Body of pancreas (tissue), 4 donors: ENCODE data around the gene IL15RA. TPM values are rescaled to one million over a fixed set of nuclear protein-coding genes. Genes with fewer than 3 reads are reported as not detected.
A peak's percentile ranks its signal among the peaks of the same experiment; 100 is the strongest.

Experiments
- ATAC-seq: fragments of 150-250 bp; one replicate; pipeline ENCODE4 v1.9.1; 2016
- DNase-seq, 4 donors: peaks; one replicate each; pipeline ENCODE4 v3.0.0-alpha.2; 2019
- H3K27ac ChIP-seq, 4 donors: fragments of 200-600 bp; sonication (generic); 1 replicate in 3 of 4; 2 replicates in 1 of 4; pipeline versions ENCODE4 v1.5.1 to v1.6.1; 2016 to 2019; ENCODE audit warnings: mild to moderate bottlenecking in 1 of 4, mixed read lengths in 1 of 4, moderate library complexity in 1 of 4
- H3K27me3 ChIP-seq, 2 donors: fragments of 200-600 bp; sonication (generic); one replicate each; pipeline ENCODE4 v1.6.0; 2016; ENCODE audit warnings: mild to moderate bottlenecking in 1 of 2
- H3K36me3 ChIP-seq, 2 donors: fragments of 200-600 bp; sonication (generic); replicated peaks in 1 of 2; 2 replicates each; pipeline ENCODE4 v1.5.1; 2016; ENCODE audit warnings: low read depth in 2 of 2; ENCODE audit not compliant: insufficient read depth in 1 of 2
- H3K4me1 ChIP-seq: fragments of 200-600 bp; sonication (generic); one replicate; pipeline ENCODE4 v1.6.0; 2016
- H3K4me3 ChIP-seq, 2 donors: fragments of 200-600 bp; sonication (generic); 1 replicate in 1 of 2; 2 replicates in 1 of 2; pipeline ENCODE4 v1.5.1; 2016 to 2019
- H3K9me3 ChIP-seq, 3 donors: fragments of 200-600 bp; sonication (generic); 1 replicate in 2 of 3; 2 replicates in 1 of 3; pipeline ENCODE4 v1.5.1; 2016
- POLR2A ChIP-seq, 3 donors: fragments of 450-650 bp; IDR thresholded peaks; one replicate each; pipeline ENCODE4 v1.6.1; 2016; ENCODE audit warnings: antibody characterized with exemption in 3 of 3, mild to moderate bottlenecking in 2 of 3
- WGBS, 2 donors: methylation state at CpG; one replicate each; pipeline ENCODE4 v1.1.5; 2017; 5-methylcytosine and 5-hydroxymethylcytosine counted together
- intact Hi-C: fragments of 100-400 bp; cut with DNase I; formaldehyde crosslinking; loops from one replicate; pipeline ENCODE4 v1.15.1; 2023
- total RNA-seq, 2 donors: library from RNA; depleted of rRNA; stranded (reverse); fragments of >200 nt; gene quantifications; one replicate each; pipeline ENCODE4 v1.1.0, GENCODE V29; 2016
- TF ChIP-seq, protein P1 (sequence below), 7 experiments: fragments of 450-650 bp in 4 of 7; fragments of 200-600 bp in 3 of 7; sonication (generic) in 3 of 7; IDR thresholded peaks; one replicate each; pipeline ENCODE4 v1.5.1; 2016 to 2019; ENCODE audit warnings: antibody characterized with exemption in 7 of 7

Gene IL15RA, protein sequence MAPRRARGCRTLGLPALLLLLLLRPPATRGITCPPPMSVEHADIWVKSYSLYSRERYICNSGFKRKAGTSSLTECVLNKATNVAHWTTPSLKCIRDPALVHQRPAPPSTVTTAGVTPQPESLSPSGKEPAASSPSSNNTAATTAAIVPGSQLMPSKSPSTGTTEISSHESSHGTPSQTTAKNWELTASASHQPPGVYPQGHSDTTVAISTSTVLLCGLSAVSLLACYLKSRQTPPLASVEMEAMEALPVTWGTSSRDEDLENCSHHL
- 10 to 100 TPM; 14.3 to 15.5 TPM for total RNA-seq

DNA sequence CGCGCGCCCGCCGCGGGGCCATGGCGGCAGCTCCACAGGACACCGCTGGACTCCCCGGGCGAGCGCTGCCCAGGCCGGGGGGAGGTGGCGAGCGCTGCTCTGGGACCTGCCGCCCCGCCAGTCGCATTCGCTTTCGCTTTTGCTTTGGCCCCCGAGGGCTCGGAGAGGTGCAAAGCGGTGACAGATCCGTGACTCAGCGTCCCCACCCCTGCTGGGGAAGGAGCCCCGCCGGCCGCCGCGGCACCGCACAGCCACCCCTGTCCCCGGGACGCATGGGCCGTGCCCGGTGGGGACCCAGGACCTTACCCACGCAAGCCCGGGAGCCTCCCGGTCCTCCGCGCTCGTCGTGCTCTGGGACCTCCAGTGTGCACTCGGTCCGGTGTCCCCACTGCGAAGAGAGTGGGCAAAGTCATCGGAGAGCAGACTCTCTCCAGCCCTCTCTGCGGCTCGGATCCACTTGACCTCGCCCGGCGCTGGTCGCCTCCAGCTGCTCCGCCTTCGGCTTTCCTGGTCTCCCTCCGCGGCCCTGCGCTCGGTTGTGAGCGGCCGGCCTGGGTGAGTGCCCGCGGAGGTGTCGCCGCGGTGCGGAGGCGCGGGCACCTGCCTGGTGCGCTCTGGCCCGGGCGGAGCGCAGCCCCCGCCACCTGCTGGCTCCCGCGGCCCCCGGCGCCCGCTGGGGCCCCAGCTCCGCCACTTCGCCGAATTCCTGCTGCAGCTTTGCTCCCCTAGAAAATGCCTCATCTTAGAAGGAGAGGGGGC is at the start of gene IL15RA:
IL15RA (minus strand) TSS at position 73 of the 759 bp plus-strand sequence; CDS start at position 22, 51 bp downstream.
- no peaks in the 10 kb centered on the region for H3K36me3 ChIP-seq
- H3K27me3 ChIP-seq: no peaks in the 10 kb centered on the region
- H3K4me1 ChIP-seq: peaks cover 50% of the 10 kb centered on the region
- peak; percentile 85 for ATAC-seq
- no peaks in the 10 kb centered on the region for H3K9me3 ChIP-seq
- peak within 1 kb of the TSS; percentile 85 to 87 for H3K4me3 ChIP-seq
- 1% methylated on average over 78 of the region's 80 CpGs; no CpG with 5 or more reads in 1 of the 2 donors for WGBS, 2 donors
- intact Hi-C loops: no loop called here
- H3K27ac ChIP-seq: peak within 1 kb of the TSS; percentile 92 to 100 (median 99)
- DNase-seq: peak; percentile 81 to 88 (median 84)
- peak; percentile 79 to 93 (median 93) for TF ChIP-seq POLR2A (IDR thresholded peaks at IDR 0.05)
- TF ChIP-seq, protein P1, sequence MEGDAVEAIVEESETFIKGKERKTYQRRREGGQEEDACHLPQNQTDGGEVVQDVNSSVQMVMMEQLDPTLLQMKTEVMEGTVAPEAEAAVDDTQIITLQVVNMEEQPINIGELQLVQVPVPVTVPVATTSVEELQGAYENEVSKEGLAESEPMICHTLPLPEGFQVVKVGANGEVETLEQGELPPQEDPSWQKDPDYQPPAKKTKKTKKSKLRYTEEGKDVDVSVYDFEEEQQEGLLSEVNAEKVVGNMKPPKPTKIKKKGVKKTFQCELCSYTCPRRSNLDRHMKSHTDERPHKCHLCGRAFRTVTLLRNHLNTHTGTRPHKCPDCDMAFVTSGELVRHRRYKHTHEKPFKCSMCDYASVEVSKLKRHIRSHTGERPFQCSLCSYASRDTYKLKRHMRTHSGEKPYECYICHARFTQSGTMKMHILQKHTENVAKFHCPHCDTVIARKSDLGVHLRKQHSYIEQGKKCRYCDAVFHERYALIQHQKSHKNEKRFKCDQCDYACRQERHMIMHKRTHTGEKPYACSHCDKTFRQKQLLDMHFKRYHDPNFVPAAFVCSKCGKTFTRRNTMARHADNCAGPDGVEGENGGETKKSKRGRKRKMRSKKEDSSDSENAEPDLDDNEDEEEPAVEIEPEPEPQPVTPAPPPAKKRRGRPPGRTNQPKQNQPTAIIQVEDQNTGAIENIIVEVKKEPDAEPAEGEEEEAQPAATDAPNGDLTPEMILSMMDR (IDR thresholded peaks at IDR 0.05): peak in 5 of 7 experiments; percentile 25 to 77 (median 63)

DNA sequence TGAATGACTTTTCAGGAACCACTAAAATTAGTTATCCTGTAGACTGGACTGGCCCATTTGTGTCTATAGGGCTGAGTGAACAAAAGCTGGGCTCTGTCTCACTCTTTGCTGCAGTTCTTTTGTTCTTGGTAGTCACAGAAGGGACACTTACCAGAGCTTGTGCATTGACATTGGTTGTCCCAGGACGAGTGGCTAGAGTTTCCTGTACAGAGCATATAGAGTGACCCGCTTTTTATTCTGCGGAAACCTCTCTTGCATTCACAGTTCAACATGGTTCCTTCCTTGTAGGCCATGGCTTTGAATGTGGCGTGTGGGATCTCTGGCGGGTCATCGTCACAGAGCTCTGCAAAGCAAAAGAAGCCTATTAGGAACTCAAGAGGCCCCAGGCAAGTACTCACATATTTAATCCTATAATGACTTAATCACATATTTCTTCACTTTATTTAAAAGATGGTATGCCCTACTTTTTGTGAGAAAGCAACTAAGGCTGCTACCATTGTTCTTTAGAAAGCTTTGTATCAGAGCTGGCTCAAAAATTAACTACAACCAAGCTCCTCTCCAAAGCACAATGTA is 48.4 kb upstream of the IL15RA start:
- H3K27ac ChIP-seq: no peak overlapping the region
- no peaks in the 10 kb centered on the region for H3K36me3 ChIP-seq
- DNase-seq (no peak), ATAC-seq (no peak)
- no peak overlapping the region for H3K4me3 ChIP-seq
- no peak for TF ChIP-seq POLR2A (IDR thresholded peaks at IDR 0.05)
- TF ChIP-seq, protein P1 (IDR thresholded peaks at IDR 0.05): no peak
- 86 to 88% methylated on average over 6 of the region's 6 CpGs for WGBS, 2 donors
- intact Hi-C loops: no loop called here
- no peaks in the 10 kb centered on the region for H3K4me1 ChIP-seq
- no peaks in the 10 kb centered on the region for H3K9me3 ChIP-seq
- H3K27me3 ChIP-seq: no peaks in the 10 kb centered on the region

DNA sequence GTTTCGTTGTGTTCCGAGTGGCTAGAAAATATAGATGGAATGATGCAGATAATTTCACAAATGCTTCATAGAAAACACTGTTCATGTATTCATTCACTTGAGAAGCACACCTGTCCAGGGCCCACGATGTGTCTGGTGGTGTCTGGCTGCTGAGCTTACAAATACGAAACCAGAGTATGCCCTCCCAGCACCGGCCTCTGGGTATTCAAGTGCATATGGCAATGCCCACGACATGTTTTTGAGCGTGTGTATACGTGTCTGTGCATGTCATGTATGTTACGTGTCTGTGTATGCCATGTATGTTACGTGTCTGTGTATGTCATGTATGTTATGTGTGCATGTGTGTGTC is 47.0 kb upstream of the IL15RA start:
- no peak for ATAC-seq
- no peak for DNase-seq
- Histone ChIP-seq H3K27ac (no peak overlapping the region), H3K36me3 (no peaks in the 10 kb centered on the region), H3K4me3 (no peak overlapping the region), H3K27me3 (no peaks in the 10 kb centered on the region), H3K4me1 (no peaks in the 10 kb centered on the region), H3K9me3 (no peaks in the 10 kb centered on the region)
- no peak for TF ChIP-seq POLR2A (IDR thresholded peaks at IDR 0.05)
- TF ChIP-seq, protein P1 (IDR thresholded peaks at IDR 0.05): no peak
- 83% methylated on average over 10 of the region's 10 CpGs for WGBS, 2 donors
- intact Hi-C loops: no loop called here

DNA sequence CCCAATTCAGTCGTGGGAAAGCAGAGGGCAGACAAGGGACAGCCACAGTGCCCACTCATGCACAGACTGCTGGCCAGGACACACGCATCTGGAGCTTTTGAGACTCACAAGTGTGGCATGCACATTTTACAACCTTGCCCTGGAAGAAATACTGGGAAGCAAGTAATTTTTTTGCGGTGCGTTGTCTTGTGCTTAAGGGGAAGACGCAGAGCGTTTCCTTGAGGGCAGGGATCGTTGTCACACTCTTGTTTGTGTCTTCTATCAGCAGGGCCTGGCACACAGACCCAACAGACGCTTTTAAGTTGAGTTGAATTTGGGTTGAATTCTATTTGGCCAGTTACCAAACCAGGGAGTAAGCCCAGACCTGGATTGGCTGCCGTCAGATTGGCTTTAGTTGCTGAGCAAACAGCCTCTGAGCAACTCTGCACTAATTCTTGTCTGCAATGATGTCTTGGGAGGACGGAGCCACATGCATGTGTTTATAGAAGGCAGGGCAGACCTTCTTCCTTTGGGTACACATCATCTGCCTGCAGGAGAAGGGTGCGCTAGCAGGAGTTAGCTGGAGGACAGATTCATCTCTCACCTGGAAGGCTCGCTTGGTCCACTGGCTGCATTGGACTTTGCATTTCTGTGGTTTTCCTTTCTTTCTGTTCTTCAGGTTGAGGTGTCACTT is 46.5 kb upstream of the IL15RA start:
- no peak overlapping the region for H3K4me3 ChIP-seq
- no peaks in the 10 kb centered on the region for H3K4me1 ChIP-seq
- intact Hi-C loops: no loop called here
- WGBS, 2 donors: 69 to 77% methylated on average over 8 to 12 of the region's 12 CpGs
- no peaks in the 10 kb centered on the region for H3K9me3 ChIP-seq
- no peaks in the 10 kb centered on the region for H3K27me3 ChIP-seq
- H3K36me3 ChIP-seq: no peaks in the 10 kb centered on the region
- DNase-seq: no peak
- H3K27ac ChIP-seq: no peak overlapping the region
- ATAC-seq: no peak
- TF ChIP-seq POLR2A (IDR thresholded peaks at IDR 0.05): no peak
- TF ChIP-seq, protein P1 (IDR thresholded peaks at IDR 0.05): no peak
